ENCODE data around the gene ABCD1. TPM values are rescaled to one million over a fixed set of nuclear protein-coding genes. Genes with fewer than 3 reads are reported as not detected.
"Not testable (repeated sequence)": the region's sequence is repeated elsewhere in the genome, so short reads cannot be mapped to it uniquely, and the experiment has no call there.

The ABCD1 gene
- total RNA-seq, 1 experiment from 2014 or later: 14.4 TPM

DNA sequence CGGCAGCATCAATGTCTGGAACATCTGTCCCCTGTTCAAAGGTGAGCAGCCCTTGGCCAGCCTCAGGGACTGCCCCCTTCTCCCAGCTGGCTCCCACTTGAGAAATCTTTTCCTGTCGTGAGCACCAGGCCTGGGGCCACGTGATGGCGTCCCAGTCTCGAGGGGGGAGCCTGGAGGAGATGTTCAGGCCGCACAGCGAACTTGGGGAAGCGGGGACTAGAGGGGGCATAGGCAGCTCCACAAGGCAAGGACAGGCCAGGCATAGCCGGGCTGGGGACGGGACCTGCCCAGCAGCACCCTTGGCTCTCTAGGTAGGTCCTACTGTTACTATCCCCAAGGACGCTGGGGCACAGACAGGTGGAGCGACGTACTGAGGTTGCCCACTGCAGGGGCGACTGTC is 34.2 kb upstream of the ABCD1 start:
- no peaks in the 10 kb centered on the region for H3K4me1 Mint-ChIP-seq (ENCODE audit: low read depth, unreplicated experiment)
- CTCF ChIA-PET: no interaction called here
- H3K9me3 Mint-ChIP-seq (ENCODE audit: low read depth, unreplicated experiment): no peaks in the 10 kb centered on the region
- BruUV-seq (replicated peaks): no TSS peak
- H3K4me3 Mint-ChIP-seq (ENCODE audit: low read depth, unreplicated experiment): peak overlapping the region; percentile 26
- no peak for DNase-seq
- H3K27ac Mint-ChIP-seq (ENCODE audit: unreplicated experiment): peak overlapping the region; percentile 36
- H3K36me3 Mint-ChIP-seq (ENCODE audit: insufficient read depth, unreplicated experiment): peaks cover 48% of the 10 kb centered on the region
- peaks cover 14% of the 10 kb centered on the region for H3K27me3 Mint-ChIP-seq (ENCODE audit: unreplicated experiment)
- intact Hi-C loops (cut with micrococcal nuclease; ENCODE audit: unreplicated experiment): no loop called here
- TF ChIP-seq CTCF (IDR thresholded peaks at IDR 0.05; ENCODE audit: unreplicated experiment): no peak

GRCh38 chrX:153691032-153691827 is 33.4 kb upstream of the ABCD1 start:
- H3K4me3 Mint-ChIP-seq (ENCODE audit: low read depth, unreplicated experiment); DNase-seq; H3K9me3 Mint-ChIP-seq (ENCODE audit: low read depth, unreplicated experiment); H3K27me3 Mint-ChIP-seq (ENCODE audit: unreplicated experiment); CTCF ChIA-PET; H3K27ac Mint-ChIP-seq (ENCODE audit: unreplicated experiment); BruUV-seq (replicated peaks); intact Hi-C loops (cut with micrococcal nuclease; ENCODE audit: unreplicated experiment); H3K4me1 Mint-ChIP-seq (ENCODE audit: low read depth, unreplicated experiment): not testable (repeated sequence)
- H3K36me3 Mint-ChIP-seq (ENCODE audit: insufficient read depth, unreplicated experiment): peaks cover 51% of the 10 kb centered on the region

GRCh38 chrX:153692003-153692402 is 32.7 kb upstream of the ABCD1 start:
- H3K4me3 Mint-ChIP-seq (ENCODE audit: low read depth, unreplicated experiment): no peak overlapping the region
- no TSS peak for BruUV-seq (replicated peaks)
- H3K27me3 Mint-ChIP-seq (ENCODE audit: unreplicated experiment): no peaks in the 10 kb centered on the region
- H3K27ac Mint-ChIP-seq (ENCODE audit: unreplicated experiment): no peak overlapping the region
- H3K9me3 Mint-ChIP-seq (ENCODE audit: low read depth, unreplicated experiment): no peaks in the 10 kb centered on the region
- CTCF ChIA-PET: no interaction called here
- intact Hi-C loops (cut with micrococcal nuclease; ENCODE audit: unreplicated experiment): no loop called here
- no peak for DNase-seq
- no peak for TF ChIP-seq CTCF (IDR thresholded peaks at IDR 0.05; ENCODE audit: unreplicated experiment)
- peaks cover 52% of the 10 kb centered on the region for H3K36me3 Mint-ChIP-seq (ENCODE audit: insufficient read depth, unreplicated experiment)
- no peaks in the 10 kb centered on the region for H3K4me1 Mint-ChIP-seq (ENCODE audit: low read depth, unreplicated experiment)

DNA sequence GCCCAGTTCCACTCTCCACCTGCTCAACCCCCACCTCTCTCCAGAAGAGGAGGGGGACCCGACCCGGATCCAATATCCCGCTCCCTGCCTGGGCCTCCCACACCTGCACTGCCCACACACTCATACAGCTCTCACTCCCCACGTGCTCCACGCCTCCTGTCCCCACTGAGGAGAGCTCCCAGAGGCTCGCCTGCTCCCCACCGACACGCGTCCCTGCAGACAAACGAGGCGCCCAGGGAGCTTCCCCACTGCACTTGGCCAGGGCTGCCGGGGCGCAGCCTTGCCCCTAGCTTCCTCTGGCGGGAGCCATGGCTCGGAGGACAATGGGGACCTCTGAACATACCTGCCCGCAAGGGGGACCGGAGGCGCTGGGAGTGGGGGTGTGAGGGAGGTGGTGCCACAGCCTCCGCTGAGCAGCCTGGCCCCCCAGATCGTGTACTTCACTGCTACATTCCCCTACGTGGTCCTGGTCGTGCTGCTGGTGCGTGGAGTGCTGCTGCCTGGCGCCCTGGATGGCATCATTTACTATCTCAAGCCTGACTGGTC is 32.0 kb upstream of the ABCD1 start:
- Mint-ChIP-seq H3K36me3 (ENCODE audit: insufficient read depth, unreplicated experiment) (peaks cover 52% of the 10 kb centered on the region), H3K27me3 (ENCODE audit: unreplicated experiment) (no peaks in the 10 kb centered on the region), H3K4me1 (ENCODE audit: low read depth, unreplicated experiment) (no peaks in the 10 kb centered on the region), H3K9me3 (ENCODE audit: low read depth, unreplicated experiment) (no peaks in the 10 kb centered on the region), H3K27ac (ENCODE audit: unreplicated experiment) (peak overlapping the region; percentile 29), H3K4me3 (ENCODE audit: low read depth, unreplicated experiment) (peak overlapping the region; percentile 31)
- BruUV-seq (replicated peaks): no TSS peak
- TF ChIP-seq CTCF (IDR thresholded peaks at IDR 0.05; ENCODE audit: unreplicated experiment): no peak
- CTCF ChIA-PET: no interaction called here
- intact Hi-C loops (cut with micrococcal nuclease; ENCODE audit: unreplicated experiment): no loop called here
- DNase-seq: no peak

Measured in Calu3 (cell line).